ENCODE measurements around the gene LRRC8B. TPM values are rescaled to one million over a fixed set of nuclear protein-coding genes. Genes with fewer than 3 reads are reported as not detected.

LRRC8B gene
- total RNA-seq, 3 donors from 2014 or later, result 11.5 to 25.3 (median 12.3) TPM

DNA sequence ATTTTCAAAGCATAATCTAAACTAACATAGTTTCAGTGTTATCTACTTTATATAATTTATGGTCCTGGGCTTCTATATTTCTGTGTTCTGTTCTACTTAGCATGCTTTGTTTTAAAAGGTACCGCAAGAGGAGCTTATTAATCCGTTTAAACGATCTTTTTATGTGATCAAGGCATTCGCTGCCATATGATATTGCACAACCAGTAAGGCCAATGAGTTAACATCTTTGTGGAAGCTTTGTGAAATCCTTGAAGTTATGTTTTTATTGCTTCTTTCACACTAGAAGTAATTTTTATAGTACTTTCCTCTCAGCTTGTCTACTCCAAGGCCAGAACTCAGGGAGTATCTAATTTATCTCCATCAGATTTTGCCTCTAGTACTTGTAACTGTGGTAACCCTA lies 117.2 kb downstream of the LRRC8B start:
- intact Hi-C loops (cut with DNase I; ENCODE audit: low total_unique reads), result no loop called here
- H3K36me3 ChIP-seq, result no peaks in the 10 kb centered on the region
- H3K9me3 ChIP-seq, result peaks cover 0 to 8% of the 10 kb centered on the region in 2 donors
- TF ChIP-seq POLR2AphosphoS5 (IDR thresholded peaks at IDR 0.05) (no peak), POLR2A (IDR thresholded peaks at IDR 0.05) (no peak)
- TF ChIP-seq, protein P1, sequence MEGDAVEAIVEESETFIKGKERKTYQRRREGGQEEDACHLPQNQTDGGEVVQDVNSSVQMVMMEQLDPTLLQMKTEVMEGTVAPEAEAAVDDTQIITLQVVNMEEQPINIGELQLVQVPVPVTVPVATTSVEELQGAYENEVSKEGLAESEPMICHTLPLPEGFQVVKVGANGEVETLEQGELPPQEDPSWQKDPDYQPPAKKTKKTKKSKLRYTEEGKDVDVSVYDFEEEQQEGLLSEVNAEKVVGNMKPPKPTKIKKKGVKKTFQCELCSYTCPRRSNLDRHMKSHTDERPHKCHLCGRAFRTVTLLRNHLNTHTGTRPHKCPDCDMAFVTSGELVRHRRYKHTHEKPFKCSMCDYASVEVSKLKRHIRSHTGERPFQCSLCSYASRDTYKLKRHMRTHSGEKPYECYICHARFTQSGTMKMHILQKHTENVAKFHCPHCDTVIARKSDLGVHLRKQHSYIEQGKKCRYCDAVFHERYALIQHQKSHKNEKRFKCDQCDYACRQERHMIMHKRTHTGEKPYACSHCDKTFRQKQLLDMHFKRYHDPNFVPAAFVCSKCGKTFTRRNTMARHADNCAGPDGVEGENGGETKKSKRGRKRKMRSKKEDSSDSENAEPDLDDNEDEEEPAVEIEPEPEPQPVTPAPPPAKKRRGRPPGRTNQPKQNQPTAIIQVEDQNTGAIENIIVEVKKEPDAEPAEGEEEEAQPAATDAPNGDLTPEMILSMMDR (IDR thresholded peaks at IDR 0.05), result no peak
- H3K27me3 ChIP-seq, result no peaks in the 10 kb centered on the region
- H3K4me1 ChIP-seq, result no peaks in the 10 kb centered on the region
- no peak for DNase-seq (ENCODE audit: low spot score in 2 of 2)
- no peak overlapping the region for H3K27ac ChIP-seq
- H3K4me3 ChIP-seq, result no peak overlapping the region

DNA sequence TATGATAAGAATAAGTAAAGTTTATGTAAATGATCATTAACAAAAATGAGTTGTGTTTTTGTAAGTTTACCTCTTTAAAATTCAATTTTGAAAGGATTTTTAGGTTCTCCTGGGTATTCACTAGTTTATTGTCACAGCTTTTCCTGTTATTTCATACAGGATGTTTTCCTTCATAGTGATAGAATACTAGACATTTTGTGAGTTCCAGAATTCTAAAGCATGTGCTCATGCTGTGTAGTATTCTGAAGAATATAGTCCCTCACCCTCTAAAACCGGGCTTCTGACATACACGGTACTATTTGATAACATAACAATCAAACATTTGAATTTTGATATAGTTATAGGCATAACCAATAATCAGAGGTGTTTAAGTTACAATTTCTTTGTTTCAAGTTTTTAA lies 118.9 kb downstream of the LRRC8B start:
- DNase-seq (ENCODE audit: low spot score in 2 of 2), result no peak
- H3K27ac ChIP-seq, result no peak overlapping the region
- H3K4me3 ChIP-seq, result no peak overlapping the region
- intact Hi-C loops (cut with DNase I; ENCODE audit: low total_unique reads), result no loop called here
- H3K36me3 ChIP-seq, result no peaks in the 10 kb centered on the region
- no peaks in the 10 kb centered on the region for H3K4me1 ChIP-seq
- no peaks in the 10 kb centered on the region for H3K27me3 ChIP-seq
- TF ChIP-seq POLR2AphosphoS5 (IDR thresholded peaks at IDR 0.05) (no peak), POLR2A (IDR thresholded peaks at IDR 0.05) (no peak)
- TF ChIP-seq, protein P1 (IDR thresholded peaks at IDR 0.05), result no peak
- H3K9me3 ChIP-seq, result peaks cover 0 to 8% of the 10 kb centered on the region in 2 donors

DNA sequence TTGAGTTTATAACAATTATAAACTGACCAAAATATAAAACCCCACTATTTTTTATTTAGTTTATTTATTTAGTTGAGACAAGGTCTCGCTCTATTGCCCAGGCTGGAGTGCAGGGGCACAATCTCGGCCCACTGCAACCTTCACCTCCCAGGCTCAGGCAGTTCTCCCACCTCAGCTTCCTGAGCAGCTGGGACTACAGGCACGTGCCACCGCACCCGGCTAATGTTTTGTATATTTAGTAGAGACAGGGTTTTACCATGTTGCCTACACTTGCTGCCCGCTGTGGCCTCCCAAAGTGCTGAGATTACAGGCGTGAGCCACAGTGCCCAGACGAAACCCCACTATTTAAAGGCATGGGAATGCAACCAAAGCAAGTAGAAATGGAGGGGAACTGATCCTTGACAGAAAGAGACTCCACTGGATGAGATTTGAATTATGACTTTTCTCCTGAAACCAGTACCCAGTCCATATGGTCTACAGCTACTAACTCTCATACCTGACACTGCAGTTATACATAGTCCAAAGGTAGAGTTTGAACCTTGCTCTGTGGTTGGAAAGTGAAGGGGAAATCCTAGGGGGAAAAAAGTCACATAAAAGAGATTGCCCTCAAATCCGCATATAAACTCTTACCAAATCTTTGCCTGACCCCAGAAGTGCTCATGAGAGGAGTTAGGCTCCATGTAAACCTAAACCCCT lies 119.6 kb downstream of the LRRC8B start:
- no peak for DNase-seq (ENCODE audit: low spot score in 2 of 2)
- Histone ChIP-seq H3K4me1 (no peaks in the 10 kb centered on the region), H3K27ac (peak overlapping the region in 1 of 2 donors; percentile 20), H3K27me3 (no peaks in the 10 kb centered on the region), H3K9me3 (peaks cover 0 to 8% of the 10 kb centered on the region in 2 donors), H3K4me3 (no peak overlapping the region), H3K36me3 (no peaks in the 10 kb centered on the region)
- TF ChIP-seq, protein P1 (IDR thresholded peaks at IDR 0.05), result no peak
- TF ChIP-seq POLR2AphosphoS5 (IDR thresholded peaks at IDR 0.05) (no peak), POLR2A (IDR thresholded peaks at IDR 0.05) (no peak)
- intact Hi-C loops (cut with DNase I; ENCODE audit: low total_unique reads), result no loop called here

DNA sequence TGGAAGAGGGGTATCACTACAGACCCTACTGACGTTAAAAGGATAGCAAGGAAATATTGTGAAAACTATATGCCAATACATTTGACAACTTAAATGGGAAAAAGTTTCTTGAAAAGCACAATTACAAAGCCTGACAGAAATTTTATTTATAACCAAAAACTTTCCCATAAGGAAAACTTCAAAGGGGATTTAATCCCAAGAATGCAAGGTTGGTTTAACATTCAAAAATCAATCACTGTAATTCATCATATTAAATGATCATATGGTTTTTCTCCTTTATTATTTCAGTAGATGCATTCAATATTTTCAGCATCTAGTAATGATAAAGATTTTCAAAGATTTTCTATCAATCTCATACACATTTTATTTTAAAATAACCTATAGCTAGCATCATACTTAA lies 121.6 kb downstream of the LRRC8B start:
- Histone ChIP-seq H3K4me3 (no peak overlapping the region), H3K27me3 (no peaks in the 10 kb centered on the region), H3K9me3 (peaks cover 0 to 8% of the 10 kb centered on the region in 2 donors), H3K36me3 (no peaks in the 10 kb centered on the region), H3K27ac (no peak overlapping the region), H3K4me1 (no peaks in the 10 kb centered on the region)
- intact Hi-C loops (cut with DNase I; ENCODE audit: low total_unique reads), result no loop called here
- no peak for TF ChIP-seq POLR2AphosphoS5 (IDR thresholded peaks at IDR 0.05)
- TF ChIP-seq, protein P1 (IDR thresholded peaks at IDR 0.05), result no peak
- no peak for DNase-seq (ENCODE audit: low spot score in 2 of 2)

Other genes with a start within 250 kb of the LRRC8B start
- gene GBP6, start 160.8 kb upstream of the LRRC8B start, total RNA-seq, result under 1 TPM in 1 of 3 donors, not detected in 2; 0.44 TPM
- gene LRRC8C, start 108.3 kb downstream of the LRRC8B start, total RNA-seq, result 10 to 100 TPM; 10.8 to 14.6 (median 12.9) TPM

Measured in breast epithelium (tissue), 4 donors.